ENCODE results near the gene DPH7.
"Not testable (repeated sequence)": the region's sequence is repeated elsewhere in the genome, so short reads cannot be mapped to it uniquely, and the experiment has no call there.

DPH7 gene

GRCh38 chr9:137580209-137580953, 1.7 kb upstream of the DPH7 start:
- no peak for DNase-seq

- no peak for DNase-seq
Observed at GRCh38 chr9:137579259-137579604, 507 bp upstream of the DPH7 start.

GRCh38 chr9:137575716-137576411, 2.9 kb downstream of the DPH7 start:
- no peak for DNase-seq

- DNase-seq: no peak
Observed at GRCh38 chr9:137575364-137575715, 3.4 kb downstream of the DPH7 start.

DNA sequence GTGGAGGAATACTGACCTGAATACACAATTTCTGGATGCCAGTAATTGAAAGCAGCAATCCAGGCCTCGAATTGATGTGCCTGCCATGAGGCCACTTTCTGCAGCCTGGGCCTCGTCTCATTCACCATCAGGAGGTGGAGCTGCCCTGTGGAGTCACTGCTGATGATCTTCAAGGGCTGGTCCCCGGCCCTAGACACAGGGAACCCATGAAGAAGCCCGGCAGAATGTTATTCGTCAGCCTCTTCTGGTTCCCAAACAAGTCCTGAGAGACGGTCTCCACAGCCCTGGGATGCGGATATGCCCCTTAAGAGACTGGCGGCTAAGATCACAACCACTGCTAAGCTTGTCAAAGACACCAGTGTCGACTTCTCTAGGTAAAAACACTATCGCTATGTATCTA, 4.5 kb downstream of the DPH7 start:
- no peak for DNase-seq

- DNase-seq: no peak
Observed at GRCh38 chr9:137570566-137570965, 8.2 kb downstream of the DPH7 start.

DNA sequence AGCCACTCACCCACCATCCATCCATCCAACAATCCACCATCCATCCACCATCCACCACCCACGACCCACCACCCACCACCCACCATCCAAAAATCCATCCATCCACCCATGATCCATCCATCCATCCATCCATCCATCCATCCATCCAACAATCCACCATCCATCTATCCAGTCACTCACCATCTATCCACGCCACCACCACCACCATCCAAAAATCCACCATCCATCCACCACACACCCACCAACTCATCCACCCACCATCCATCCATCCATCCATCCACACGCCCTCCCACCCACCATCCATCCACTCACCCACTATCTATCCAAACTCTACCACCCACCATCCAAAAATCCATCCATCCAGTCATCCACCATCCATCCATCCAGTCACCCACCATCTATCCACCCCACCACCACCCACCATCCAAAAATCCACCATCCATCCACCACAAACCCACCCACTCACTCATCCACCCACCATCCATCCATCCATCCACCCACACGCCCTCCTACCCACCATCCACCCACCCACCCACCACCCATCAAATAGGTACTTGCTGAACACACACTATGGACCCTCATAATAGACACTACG, 9.0 kb downstream of the DPH7 start:
- DNase-seq: no peak

- not testable (repeated sequence) for DNase-seq
Observed at GRCh38 chr9:137568445-137568844, 10.3 kb downstream of the DPH7 start.

GRCh38 chr9:137564817-137565411, 13.8 kb downstream of the DPH7 start:
- no peak for DNase-seq

DNA sequence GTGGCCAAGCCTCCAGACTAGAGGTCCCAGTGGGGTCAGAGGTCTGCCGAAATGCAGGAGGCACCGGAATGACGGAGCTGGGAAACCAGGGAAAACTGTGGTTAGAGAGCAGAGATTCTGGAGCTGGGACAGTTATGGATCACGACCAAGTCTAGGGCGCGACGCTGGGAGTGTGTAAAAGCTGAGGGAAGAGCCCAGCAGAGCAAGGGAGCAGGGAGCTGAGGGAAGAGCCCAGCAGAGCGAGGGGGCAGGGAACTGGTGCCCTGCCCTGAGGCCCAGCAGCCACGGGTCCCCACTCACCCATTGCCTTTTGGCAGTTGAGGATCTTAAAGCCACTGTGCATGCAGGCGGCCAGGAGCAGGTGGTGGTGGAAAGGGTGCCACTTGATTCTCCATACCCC, 14.6 kb downstream of the DPH7 start:
- no peak for DNase-seq

GRCh38 chr9:137558127-137558526, 20.6 kb downstream of the DPH7 start:
- DNase-seq: no peak

GRCh38 chr9:137556069-137556838, 22.5 kb downstream of the DPH7 start:
- no peak for DNase-seq

DNA sequence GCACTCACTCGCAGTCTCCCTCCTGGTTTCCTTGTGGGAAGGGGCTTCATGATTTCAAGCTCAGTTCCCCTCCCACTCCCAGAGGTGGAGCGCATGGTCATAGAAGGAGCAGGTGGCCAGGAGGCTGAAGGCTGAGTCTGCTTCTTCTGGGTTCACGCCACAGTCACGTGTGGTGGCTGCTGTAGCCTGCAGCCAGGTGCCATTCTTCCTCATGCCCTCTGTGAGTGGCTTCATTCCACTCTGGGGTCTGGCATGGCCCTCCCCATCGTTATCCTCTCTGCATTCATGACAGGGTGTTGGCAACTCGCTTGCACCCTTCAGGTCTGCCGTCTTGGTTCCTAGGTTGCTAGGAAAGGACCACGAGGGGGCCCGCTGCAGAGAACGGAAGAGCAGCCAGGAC, 23.5 kb downstream of the DPH7 start:
- DNase-seq: no peak

DNA sequence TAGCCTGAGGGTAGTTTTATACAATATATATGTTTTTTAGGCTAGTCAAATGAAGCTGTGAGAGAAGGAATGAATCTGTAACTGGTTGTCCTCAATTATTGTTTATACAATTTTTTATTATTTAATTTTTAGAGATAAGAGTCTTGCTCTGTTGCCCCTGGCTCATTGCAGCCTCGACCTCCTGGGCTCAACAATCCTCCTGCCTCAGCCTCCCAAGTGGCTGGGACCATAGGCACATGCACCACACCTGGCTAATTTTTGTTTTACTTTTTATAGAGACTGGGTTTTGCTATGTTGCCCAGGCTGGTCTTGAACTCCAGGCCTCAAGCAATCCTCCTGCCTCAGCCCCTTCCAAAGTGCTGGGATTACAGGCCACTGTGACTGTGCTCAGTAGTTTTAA, 24.4 kb downstream of the DPH7 start:
- DNase-seq: no peak

DNA sequence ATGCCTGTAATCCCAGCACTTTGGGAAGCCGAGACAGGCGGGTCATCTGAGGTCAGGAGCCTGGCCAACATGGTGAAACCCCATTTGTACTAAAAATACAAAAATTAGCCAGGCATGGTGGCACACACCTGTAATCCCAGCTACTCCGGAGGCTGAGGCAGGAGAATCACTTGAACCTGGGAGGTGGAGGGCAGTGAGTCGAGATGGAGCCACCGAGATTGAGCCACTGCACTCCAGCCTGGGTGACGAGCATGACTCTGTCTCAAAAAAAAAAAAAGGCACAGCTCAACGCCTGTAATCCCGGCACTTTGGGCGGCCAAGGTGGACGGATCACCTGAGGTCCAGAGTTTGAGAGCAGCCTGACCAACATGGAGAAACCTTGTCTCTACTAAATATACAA, 25.1 kb downstream of the DPH7 start:
- not testable (repeated sequence) for DNase-seq

DNA sequence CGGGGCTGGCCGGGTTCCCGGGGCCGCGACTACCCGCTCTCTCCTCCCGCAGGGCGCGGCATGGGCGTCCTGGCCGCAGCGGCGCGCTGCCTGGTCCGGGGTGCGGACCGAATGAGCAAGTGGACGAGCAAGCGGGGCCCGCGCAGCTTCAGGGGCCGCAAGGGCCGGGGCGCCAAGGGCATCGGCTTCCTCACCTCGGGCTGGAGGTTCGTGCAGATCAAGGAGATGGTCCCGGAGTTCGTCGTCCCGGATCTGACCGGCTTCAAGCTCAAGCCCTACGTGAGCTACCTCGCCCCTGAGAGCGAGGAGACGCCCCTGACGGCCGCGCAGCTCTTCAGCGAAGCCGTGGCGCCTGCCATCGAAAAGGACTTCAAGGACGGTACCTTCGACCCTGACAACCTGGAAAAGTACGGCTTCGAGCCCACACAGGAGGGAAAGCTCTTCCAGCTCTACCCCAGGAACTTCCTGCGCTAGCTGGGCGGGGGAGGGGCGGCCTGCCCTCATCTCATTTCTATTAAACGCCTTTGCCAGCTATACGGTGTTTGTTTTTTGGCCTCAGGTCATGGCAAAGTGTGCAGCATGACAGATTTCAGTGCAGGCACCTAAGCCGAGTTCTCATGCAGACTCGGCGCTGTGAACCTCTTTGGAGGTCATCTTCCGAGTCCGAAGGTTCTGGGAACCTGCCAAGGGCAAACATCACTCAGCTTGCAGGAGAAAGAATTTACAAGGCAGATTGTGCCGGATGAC, 26.5 kb downstream of the DPH7 start:
- no peak for DNase-seq

- peak; percentile 74 for DNase-seq
Observed at GRCh38 chr9:137551264-137552021, 27.3 kb downstream of the DPH7 start, which contains the start of gene MRPL41. Gene MRPL41, plus strand, starts transcription at chr9:137551879. Its CDS starts 203 bp downstream, at chr9:137552082.

GRCh38 chr9:137550958-137551263, 27.8 kb downstream of the DPH7 start:
- not testable (repeated sequence) for DNase-seq

- DNase-seq: peak; percentile 28
Observed at GRCh38 chr9:137550231-137550621, 28.5 kb downstream of the DPH7 start, which contains the start of gene PNPLA7. Gene PNPLA7, minus strand, starts transcription at chr9:137550402. Its CDS starts 205 bp downstream, at chr9:137550197.

- no peak for DNase-seq
Observed at GRCh38 chr9:137547687-137548543, 30.8 kb downstream of the DPH7 start.

DNA sequence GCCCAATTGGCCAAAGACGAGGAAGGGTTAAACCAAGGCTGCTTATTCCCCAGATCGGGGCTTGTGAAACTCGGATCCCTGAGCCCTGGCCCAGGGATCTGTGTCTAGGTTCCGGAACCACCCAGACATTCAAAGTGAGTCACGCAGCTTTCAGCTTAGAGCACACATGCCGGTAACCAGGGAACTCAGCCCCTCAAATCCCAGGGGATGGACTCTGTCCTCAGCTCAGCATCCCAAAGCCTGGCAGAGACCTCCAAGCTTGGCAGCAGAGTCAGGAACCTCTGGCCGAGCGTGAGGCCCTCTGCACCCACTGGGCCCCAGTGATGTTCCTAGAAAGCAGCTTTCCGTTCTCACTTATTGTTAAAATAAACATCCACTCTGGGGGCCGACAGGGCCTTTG, 33.6 kb downstream of the DPH7 start:
- DNase-seq: no peak
